GM12878 (cell line): ENCODE data around the gene ARHGAP1. TPM values are rescaled to one million over a fixed set of nuclear protein-coding genes. Genes with fewer than 3 reads are reported as not detected.
"Not testable (repeated sequence)": the region's sequence is repeated elsewhere in the genome, so short reads cannot be mapped to it uniquely, and the experiment has no call there.

Experiments
- ATAC-seq: fragments of 200-7000 bp; cut with Tn5 transposase; 3 replicates; pipeline ENCODE4 v1.9.1; 2020; ENCODE audit warnings: mild to moderate bottlenecking, moderate library complexity
- BruUV-seq: library from RNA; stranded (reverse); fragments of 400-500 nt; replicated peaks from 2 replicates; lab custom pipeline; 2021; lab: Mats Ljungman, UMichigan
- CTCF ChIA-PET: fragments of 300-600 bp; sonication (Branson Sonifier 250); formaldehyde crosslinking; extraction: SDS; loops from one replicate; lab custom pipeline; 2021; ENCODE audit warnings: inconsistent platforms; lab: Yijun Ruan, JAX
- POLR2A ChIA-PET: fragments of 350-600 bp; formaldehyde crosslinking; extraction: SDS; loops from one replicate; lab custom pipeline; 2021; ENCODE audit warnings: inconsistent platforms; lab: Charles Lee
- RAD21 ChIA-PET: fragments of 300-600 bp; sonication (Branson Sonifier 250); formaldehyde crosslinking; loops from one replicate; lab custom pipeline; 2023; ENCODE audit warnings: antibody characterized with exemption; ENCODE audit not compliant: unreplicated experiment; lab: Charles Lee
- SMC1A ChIA-PET: fragments of 300-600 bp; sonication (Branson Sonifier 250); formaldehyde crosslinking; loops from one replicate; lab custom pipeline; 2023; ENCODE audit not compliant: unreplicated experiment, uncharacterized antibody; lab: Charles Lee
- DNase-seq: peaks from one replicate; pipeline ENCODE4 v3.0.0-alpha.2; 2011; ENCODE audit warnings: low read depth, low spot score
- FAIRE-seq: peaks from 3 replicates; lab custom pipeline; 2011; peaks lifted over from hg19 to GRCh38; lab: Jason Lieb, UNC
- H2AFZ ChIP-seq: 2 replicates; pipeline ENCODE4 v1.6.0; 2011; ENCODE audit warnings: low read depth, low read length, control low read depth; ENCODE audit not compliant: control insufficient read depth
- H3K27ac ChIP-seq: 2 replicates; pipeline ENCODE4 v1.5.1; 2011; ENCODE audit warnings: control low read depth; ENCODE audit not compliant: control insufficient read depth, insufficient read depth
- H3K27me3 ChIP-seq, 2 experiments: replicated peaks in 1 of 2; 2 replicates each; pipeline versions ENCODE4 v1.6.0 to v1.6.1; 2011; ENCODE audit warnings: low read length in 1 of 2; ENCODE audit not compliant: control insufficient read depth in 2 of 2, insufficient read depth in 2 of 2
- H3K36me3 ChIP-seq, 2 experiments: 2 replicates each; pipeline ENCODE4 v1.5.1; 2011; ENCODE audit warnings: low read length in 1 of 2; ENCODE audit not compliant: control insufficient read depth in 2 of 2, insufficient read depth in 2 of 2
- H3K4me1 ChIP-seq: 2 replicates; pipeline ENCODE4 v1.6.1; 2011; ENCODE audit warnings: mild to moderate bottlenecking, low read length, moderate library complexity, mixed read lengths; ENCODE audit not compliant: control insufficient read depth, insufficient read depth
- H3K4me2 ChIP-seq: 2 replicates; pipeline ENCODE4 v1.6.0; 2011; ENCODE audit warnings: control low read depth; ENCODE audit not compliant: control insufficient read depth, insufficient read depth
- H3K4me3 ChIP-seq: fragments of 200-600 bp; sonication (generic); 2 replicates; pipeline ENCODE4 v1.5.1; 2016
- H3K79me2 ChIP-seq: 2 replicates; pipeline ENCODE4 v1.6.0; 2011; ENCODE audit warnings: low read length; ENCODE audit not compliant: control insufficient read depth, insufficient read depth
- H3K9ac ChIP-seq: 2 replicates; pipeline ENCODE4 v1.8.0; 2011; ENCODE audit warnings: low read length, control low read depth, mixed read lengths; ENCODE audit not compliant: control insufficient read depth, insufficient read depth
- H3K9me3 ChIP-seq: replicated peaks from 3 replicates; pipeline ENCODE4 v1.5.1; 2011; ENCODE audit warnings: mild to moderate bottlenecking, low read length; ENCODE audit not compliant: control insufficient read depth, insufficient read depth
- H4K20me1 ChIP-seq: 2 replicates; pipeline ENCODE4 v1.6.0; 2011; ENCODE audit not compliant: control insufficient read depth, insufficient read depth
- HCFC1 ChIP-seq: fragments of 150-350 bp; IDR thresholded peaks from 2 replicates; pipeline ENCODE4 v1.6.1; 2014; ENCODE audit warnings: low read length
- POLR2A ChIP-seq: IDR thresholded peaks from 2 replicates; pipeline ENCODE4 v1.6.1; 2011; ENCODE audit warnings: low read depth, mild to moderate bottlenecking, low read length
- TCF7 ChIP-seq: IDR thresholded peaks from 2 replicates; pipeline ENCODE4 v1.6.1; 2014; ENCODE audit warnings: antibody characterized with exemption, borderline replicate concordance
- ZBTB11 ChIP-seq: fragments of 450-650 bp; formaldehyde crosslinking; IDR thresholded peaks from 2 replicates; pipeline ENCODE4 v1.5.0; 2022; ENCODE audit warnings: mild to moderate bottlenecking, missing genetic modification characterization
- WGBS: methylation state at CpG from one replicate; pipeline ENCODE4 v1.1.6; 2016; ENCODE audit warnings: low lambda C conversion rate; ENCODE audit not compliant: insufficient replicate concordance, insufficient coverage; ENCODE audit errors: missing lambda C conversion rate; 5-methylcytosine and 5-hydroxymethylcytosine counted together
- in situ Hi-C: fragments of 300-500 bp; cut with MboI; formaldehyde crosslinking; loops from 9 replicates; pipeline ENCODE4 v1.14.3; 2018; ENCODE audit warnings: mixed read lengths
- intact Hi-C: fragments of 100-400 bp; cut with micrococcal nuclease; formaldehyde crosslinking; loops from one replicate; pipeline ENCODE4 v1.14.2; 2022; ENCODE audit not compliant: unreplicated experiment
- polyA plus RNA-seq, 11 experiments: library from polyadenylated mRNA; depleted of rRNA in 4 of 11; unstranded in 6 of 11; stranded (reverse) in 5 of 11; fragments of >200 nt; fragmentation: Nextera tagmentation in 4 of 11; fragmentation: Illumina TruSeq in 1 of 11; extraction: Ambion mirVana in 4 of 11; extraction: Trizol in 1 of 11; gene quantifications; 1 replicate in 1 of 11; 2 replicates in 10 of 11; pipeline versions ENCODE4 v1.2.1 to v1.2.3, GENCODE V29; 2011 to 2016; ENCODE audit warnings: inconsistent platforms in 2 of 11, missing spikeins in 2 of 11, low read depth in 1 of 11
- total RNA-seq, 4 experiments: library from RNA; depleted of rRNA in 3 of 4; stranded (reverse); fragments of >200 nt in 3 of 4; fragmentation: Illumina TruSeq in 1 of 4; extraction: Trizol in 1 of 4; gene quantifications; 2 replicates each; pipeline versions ENCODE4 v1.2.1 to v1.2.3, GENCODE V29; 2013 to 2021

Gene ARHGAP1
- total and polyA plus RNA-seq, 10 of the 15 experiments (the other 5 are each of a cell fraction or from before 2014, with no cell fraction given) = 4.3 to 45.5 (median 23.2) TPM

DNA sequence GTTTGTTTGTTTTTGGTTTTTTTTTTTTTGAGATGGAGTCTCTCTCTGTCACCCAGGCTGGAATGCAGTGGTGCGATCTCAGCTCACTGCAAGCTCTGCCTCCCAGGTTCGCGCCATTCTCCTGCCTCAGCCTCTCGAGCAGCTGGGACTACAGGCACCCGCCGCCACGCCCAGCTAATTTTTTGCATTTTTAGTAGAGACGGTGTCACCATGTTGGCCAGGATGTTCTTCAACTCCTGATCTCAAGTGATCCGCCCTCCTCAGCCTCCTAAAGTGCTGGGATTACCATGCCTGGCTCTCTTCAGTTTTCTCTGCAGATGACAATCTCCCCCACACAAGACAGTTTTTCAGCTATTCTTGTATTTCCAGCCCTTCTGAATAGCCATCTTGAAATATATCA is 8.9 kb upstream of the ARHGAP1 start:
- H3K4me3 ChIP-seq, H3K4me1 ChIP-seq, SMC1A ChIA-PET, BruUV-seq, ATAC-seq, H2AFZ ChIP-seq, H3K9me3 ChIP-seq, H4K20me1 ChIP-seq, in situ Hi-C loops, H3K4me2 ChIP-seq, CTCF ChIA-PET, H3K27me3 ChIP-seq, H3K9ac ChIP-seq, intact Hi-C loops, RAD21 ChIA-PET, H3K79me2 ChIP-seq, H3K27ac ChIP-seq, FAIRE-seq, DNase-seq: not testable (repeated sequence)
- WGBS = 94% methylated on average over 9 of the region's 9 CpGs
- POLR2A ChIA-PET = interaction anchor here (0.7 kb wide), 1 partner anchor 17 kb away, joined by 3 read pairs; no protein-coding TSS in a partner anchor
- peaks cover 8 to 16% of the 10 kb centered on the region in 2 experiments; a peak in 3 of 4 replicates for H3K36me3 ChIP-seq

DNA sequence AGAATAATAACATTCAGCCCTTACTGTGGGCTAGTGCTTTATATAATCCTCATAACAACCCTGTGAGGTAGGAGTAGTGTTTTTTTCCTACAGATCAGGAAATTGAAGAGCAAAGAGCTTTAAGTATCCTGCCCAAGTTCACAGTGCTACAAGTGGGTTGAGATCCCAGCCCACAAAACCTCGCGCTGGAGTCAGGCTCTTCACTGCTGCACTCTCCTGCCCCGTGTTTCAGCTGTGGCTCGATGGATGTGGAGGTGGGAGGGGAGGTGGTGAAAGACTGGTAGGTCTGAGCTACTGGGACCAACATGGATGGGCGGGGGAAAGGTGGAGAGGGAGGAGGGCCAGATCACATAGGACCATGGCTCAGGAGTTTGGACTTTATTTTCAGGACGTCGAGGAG is 6.5 kb upstream of the ARHGAP1 start:
- Histone ChIP-seq H3K27ac (no peak overlapping the region), H3K4me3 (no peak overlapping the region), H3K9ac (no peak overlapping the region), H3K36me3 (peaks cover 17 to 20% of the 10 kb centered on the region in 2 experiments; a peak in 3 of 4 replicates), H3K79me2 (peaks cover 7% of the 10 kb centered on the region), H4K20me1 (no peaks in the 10 kb centered on the region; the same call in 1 of the 2 replicates), H2AFZ (no peak overlapping the region), H3K4me1 (peaks cover 4% of the 10 kb centered on the region), H3K9me3 (no peaks in the 10 kb centered on the region), H3K27me3 (no peaks in the 10 kb centered on the region), H3K4me2 (no peak overlapping the region)
- no peak for FAIRE-seq
- CTCF ChIA-PET = no interaction called here
- RAD21 ChIA-PET = no interaction called here
- WGBS = 97% methylated on average over 7 of the region's 7 CpGs
- no peak for ATAC-seq
- in situ Hi-C loops = no loop called here
- SMC1A ChIA-PET = no interaction called here
- POLR2A ChIA-PET = no interaction called here
- TF ChIP-seq ZBTB11 (no peak), POLR2A (peak; percentile 43; the same call in 1 of the 2 replicates), HCFC1 (no peak), TCF7 (no peak)
- intact Hi-C loops = no loop called here
- no peak for DNase-seq
- no TSS peak for BruUV-seq
